Measurements from ENCODE around the gene DSTYK. TPM values are rescaled to one million over a fixed set of nuclear protein-coding genes. Genes with fewer than 3 reads are reported as not detected.

Gene DSTYK, protein sequence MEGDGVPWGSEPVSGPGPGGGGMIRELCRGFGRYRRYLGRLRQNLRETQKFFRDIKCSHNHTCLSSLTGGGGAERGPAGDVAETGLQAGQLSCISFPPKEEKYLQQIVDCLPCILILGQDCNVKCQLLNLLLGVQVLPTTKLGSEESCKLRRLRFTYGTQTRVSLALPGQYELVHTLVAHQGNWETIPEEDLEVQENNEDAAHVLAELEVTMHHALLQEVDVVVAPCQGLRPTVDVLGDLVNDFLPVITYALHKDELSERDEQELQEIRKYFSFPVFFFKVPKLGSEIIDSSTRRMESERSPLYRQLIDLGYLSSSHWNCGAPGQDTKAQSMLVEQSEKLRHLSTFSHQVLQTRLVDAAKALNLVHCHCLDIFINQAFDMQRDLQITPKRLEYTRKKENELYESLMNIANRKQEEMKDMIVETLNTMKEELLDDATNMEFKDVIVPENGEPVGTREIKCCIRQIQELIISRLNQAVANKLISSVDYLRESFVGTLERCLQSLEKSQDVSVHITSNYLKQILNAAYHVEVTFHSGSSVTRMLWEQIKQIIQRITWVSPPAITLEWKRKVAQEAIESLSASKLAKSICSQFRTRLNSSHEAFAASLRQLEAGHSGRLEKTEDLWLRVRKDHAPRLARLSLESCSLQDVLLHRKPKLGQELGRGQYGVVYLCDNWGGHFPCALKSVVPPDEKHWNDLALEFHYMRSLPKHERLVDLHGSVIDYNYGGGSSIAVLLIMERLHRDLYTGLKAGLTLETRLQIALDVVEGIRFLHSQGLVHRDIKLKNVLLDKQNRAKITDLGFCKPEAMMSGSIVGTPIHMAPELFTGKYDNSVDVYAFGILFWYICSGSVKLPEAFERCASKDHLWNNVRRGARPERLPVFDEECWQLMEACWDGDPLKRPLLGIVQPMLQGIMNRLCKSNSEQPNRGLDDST
- 18.3 to 19.5 TPM (median 18.3 TPM) in 3 replicates for total RNA-seq

DNA sequence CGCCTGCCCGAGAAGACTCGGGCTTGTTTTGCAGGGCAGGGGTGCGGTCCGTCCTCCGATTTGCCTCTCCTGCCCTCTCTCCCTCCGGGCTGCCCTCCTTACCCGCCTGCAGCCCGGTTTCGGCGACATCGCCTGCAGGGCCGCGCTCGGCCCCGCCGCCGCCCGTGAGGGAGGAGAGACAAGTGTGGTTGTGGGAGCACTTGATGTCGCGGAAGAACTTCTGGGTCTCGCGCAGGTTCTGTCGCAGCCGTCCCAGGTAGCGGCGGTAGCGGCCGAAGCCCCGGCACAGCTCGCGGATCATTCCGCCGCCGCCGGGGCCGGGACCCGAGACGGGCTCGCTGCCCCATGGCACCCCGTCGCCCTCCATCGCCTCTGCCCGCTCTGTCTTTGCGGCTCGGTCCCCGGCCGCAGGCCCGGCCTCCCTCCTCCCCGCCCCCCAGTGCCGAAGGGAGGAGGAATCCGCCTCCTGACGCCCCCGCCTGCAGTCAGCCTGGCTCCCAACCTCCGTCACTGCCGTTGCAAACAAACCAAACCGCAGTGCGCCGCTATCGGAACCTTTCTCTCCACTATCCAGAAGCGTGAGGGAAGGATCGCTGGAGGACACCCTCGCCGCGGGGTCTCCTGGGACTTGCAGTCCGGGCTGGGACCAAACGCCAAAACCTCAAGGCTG is at the start of gene DSTYK:
Gene DSTYK (minus strand): TSS at position 534 of the 670 bp plus-strand sequence. CDS start 167 bp downstream, at position 367.
- Mint-ChIP-seq H3K4me3 (peak within 1 kb of the TSS; percentile 91), H3K27me3 (ENCODE audit: low read depth) (peaks cover 9% of the 10 kb centered on the region), H3K36me3 (no peaks in the 10 kb centered on the region), H3K4me1 (peaks cover 16% of the 10 kb centered on the region), H3K9me3 (no peaks in the 10 kb centered on the region), H3K27ac (peak within 1 kb of the TSS; percentile 93)
- TF ChIP-seq, protein P1, sequence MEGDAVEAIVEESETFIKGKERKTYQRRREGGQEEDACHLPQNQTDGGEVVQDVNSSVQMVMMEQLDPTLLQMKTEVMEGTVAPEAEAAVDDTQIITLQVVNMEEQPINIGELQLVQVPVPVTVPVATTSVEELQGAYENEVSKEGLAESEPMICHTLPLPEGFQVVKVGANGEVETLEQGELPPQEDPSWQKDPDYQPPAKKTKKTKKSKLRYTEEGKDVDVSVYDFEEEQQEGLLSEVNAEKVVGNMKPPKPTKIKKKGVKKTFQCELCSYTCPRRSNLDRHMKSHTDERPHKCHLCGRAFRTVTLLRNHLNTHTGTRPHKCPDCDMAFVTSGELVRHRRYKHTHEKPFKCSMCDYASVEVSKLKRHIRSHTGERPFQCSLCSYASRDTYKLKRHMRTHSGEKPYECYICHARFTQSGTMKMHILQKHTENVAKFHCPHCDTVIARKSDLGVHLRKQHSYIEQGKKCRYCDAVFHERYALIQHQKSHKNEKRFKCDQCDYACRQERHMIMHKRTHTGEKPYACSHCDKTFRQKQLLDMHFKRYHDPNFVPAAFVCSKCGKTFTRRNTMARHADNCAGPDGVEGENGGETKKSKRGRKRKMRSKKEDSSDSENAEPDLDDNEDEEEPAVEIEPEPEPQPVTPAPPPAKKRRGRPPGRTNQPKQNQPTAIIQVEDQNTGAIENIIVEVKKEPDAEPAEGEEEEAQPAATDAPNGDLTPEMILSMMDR (IDR thresholded peaks at IDR 0.05; ENCODE audit: unreplicated experiment) = no peak
- peak; percentile 80 to 88 for DNase-seq (ENCODE audit: low spot score in 2 of 2, unreplicated experiment in 2 of 2)

GRCh38 chr1:205259998-205260397 is 48.5 kb upstream of the DSTYK start:
- H3K27ac Mint-ChIP-seq = no peak overlapping the region
- H3K9me3 Mint-ChIP-seq = no peaks in the 10 kb centered on the region
- no peak overlapping the region for H3K4me3 Mint-ChIP-seq
- H3K27me3 Mint-ChIP-seq (ENCODE audit: low read depth) = no peaks in the 10 kb centered on the region
- H3K4me1 Mint-ChIP-seq = peaks cover 16% of the 10 kb centered on the region
- H3K36me3 Mint-ChIP-seq = no peaks in the 10 kb centered on the region
- DNase-seq (ENCODE audit: low spot score in 2 of 2, unreplicated experiment in 2 of 2) = no peak
- TF ChIP-seq, protein P1 (IDR thresholded peaks at IDR 0.05; ENCODE audit: unreplicated experiment) = no peak

DNA sequence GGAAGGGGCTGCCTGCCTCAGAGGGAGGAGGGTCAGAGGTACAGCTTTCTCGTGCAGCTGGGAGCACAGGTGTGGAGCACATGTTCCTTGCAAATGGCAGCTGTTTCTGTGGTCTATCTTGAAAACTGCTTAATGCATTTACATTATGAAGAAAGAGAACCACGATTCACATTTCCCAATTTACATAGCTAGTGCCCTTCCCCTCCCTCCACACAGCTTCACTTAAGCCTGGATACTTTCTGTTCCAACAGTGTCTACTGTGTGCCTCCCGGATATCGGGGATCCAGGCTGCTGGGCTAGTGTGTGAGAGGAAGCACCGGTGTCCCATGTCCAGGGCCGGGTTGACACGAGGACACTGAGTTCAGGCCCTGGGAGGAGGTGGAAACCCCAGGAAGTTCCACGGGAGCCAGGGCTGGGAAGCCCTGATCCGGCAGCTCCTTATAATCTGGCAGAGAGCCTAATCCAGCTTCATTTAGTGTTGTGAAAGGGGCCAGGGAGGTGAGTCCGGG is 47.9 kb upstream of the DSTYK start:
- H3K9me3 Mint-ChIP-seq = no peaks in the 10 kb centered on the region
- TF ChIP-seq, protein P1 (IDR thresholded peaks at IDR 0.05; ENCODE audit: unreplicated experiment) = no peak
- no peaks in the 10 kb centered on the region for H3K36me3 Mint-ChIP-seq
- no peak overlapping the region for H3K4me3 Mint-ChIP-seq
- no peak for DNase-seq (ENCODE audit: low spot score in 2 of 2, unreplicated experiment in 2 of 2)
- peak overlapping the region; percentile 9 for H3K27ac Mint-ChIP-seq
- no peaks in the 10 kb centered on the region for H3K27me3 Mint-ChIP-seq (ENCODE audit: low read depth)
- H3K4me1 Mint-ChIP-seq = peaks cover 16% of the 10 kb centered on the region

GRCh38 chr1:205258719-205259118 is 47.2 kb upstream of the DSTYK start:
- TF ChIP-seq, protein P1 (IDR thresholded peaks at IDR 0.05; ENCODE audit: unreplicated experiment) = no peak
- Mint-ChIP-seq H3K27ac (no peak overlapping the region), H3K4me1 (peaks cover 16% of the 10 kb centered on the region), H3K4me3 (no peak overlapping the region), H3K9me3 (no peaks in the 10 kb centered on the region), H3K27me3 (ENCODE audit: low read depth) (no peaks in the 10 kb centered on the region), H3K36me3 (no peaks in the 10 kb centered on the region)
- no peak for DNase-seq (ENCODE audit: low spot score in 2 of 2, unreplicated experiment in 2 of 2)

DNA sequence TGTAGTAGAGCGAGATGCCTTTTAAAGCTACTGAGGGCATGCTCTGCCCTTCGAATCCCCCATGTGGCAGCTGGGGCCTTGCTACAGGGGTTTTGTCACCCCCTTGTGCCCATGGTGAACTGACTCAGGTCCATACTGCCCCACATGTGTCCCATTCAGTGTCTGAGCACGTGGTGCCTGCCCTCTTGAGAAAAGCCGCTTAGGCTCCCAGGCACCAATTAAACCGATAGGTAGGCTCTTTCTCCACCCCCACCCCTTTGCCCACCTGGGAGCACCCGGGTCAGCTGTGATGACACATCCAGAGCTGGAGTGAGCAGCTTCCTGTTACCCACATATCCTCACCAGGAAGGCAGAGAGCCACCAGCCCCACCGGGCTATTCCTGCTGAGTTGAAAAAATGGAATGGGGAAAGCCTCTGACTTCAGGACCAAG is 46.8 kb upstream of the DSTYK start:
- DNase-seq (ENCODE audit: low spot score in 2 of 2, unreplicated experiment in 2 of 2) = no peak
- Mint-ChIP-seq H3K27me3 (ENCODE audit: low read depth) (no peaks in the 10 kb centered on the region), H3K9me3 (no peaks in the 10 kb centered on the region), H3K4me1 (peaks cover 16% of the 10 kb centered on the region), H3K4me3 (no peak overlapping the region), H3K27ac (no peak overlapping the region), H3K36me3 (no peaks in the 10 kb centered on the region)
- TF ChIP-seq, protein P1 (IDR thresholded peaks at IDR 0.05; ENCODE audit: unreplicated experiment) = no peak

Data from mesothelial cell of epicardium (in vitro differentiated cells).